SK-MEL-5 (cell line): ENCODE results near the gene CGB2. TPM values are rescaled to one million over a fixed set of nuclear protein-coding genes. Genes with fewer than 3 reads are reported as not detected.
"Not testable (repeated sequence)": the region's sequence is repeated elsewhere in the genome, so short reads cannot be mapped to it uniquely, and the experiment has no call there.

Experiments used
- DNase-seq: peaks from one replicate; pipeline ENCODE4 v3.0.0-alpha.2; 2016; ENCODE audit warnings: low read depth, low spot score
- in situ Hi-C: cut with HindIII; loops from 2 replicates; pipeline ENCODE4 v1.10.0; 2016; ENCODE audit warnings: low sequenced_read_pairs, high pct_unique_total_duplicates, low pct_unique_long_range_greater_than_20kb
- polyA plus RNA-seq, 2 experiments: library from polyadenylated mRNA; depleted of rRNA; stranded (reverse); fragments of >200 nt; gene quantifications; 2 replicates each; pipeline ENCODE4 v1.2.3, GENCODE V29; 2015
- total RNA-seq: library from RNA; depleted of rRNA; stranded (reverse); fragments of >200 nt; shearing (Covaris generic); gene quantifications from 2 replicates; pipeline ENCODE4 v1.2.3, GENCODE V29; 2014; rRNA removed

Gene CGB2
- total RNA-seq, result not detected in 2 replicates
- 0.27 TPM in 1 of 2 replicates, not detected in the other for polyA plus RNA-seq (2015; cell fraction: cytosol; rRNA removed)
- polyA plus RNA-seq (2015; cell fraction: nucleus; rRNA removed), result not detected in 2 replicates

- in situ Hi-C loops, result not testable (repeated sequence)
- peak; percentile 72 for DNase-seq
Observed at GRCh38 chr19:49031642-49032301, at the start of gene CGB2. TSS of gene CGB2 (plus strand) at chr19:49031890. CDS start at chr19:49032096, 206 bp downstream.

- DNase-seq, result no peak
- in situ Hi-C loops, result no loop called here
Observed at GRCh38 chr19:48982280-48982679, 49.4 kb upstream of the CGB2 start.

- in situ Hi-C loops, result no loop called here
- DNase-seq, result no peak
Observed at GRCh38 chr19:48985711-48986110, 46.0 kb upstream of the CGB2 start.

GRCh38 chr19:48986211-48986610, 45.5 kb upstream of the CGB2 start:
- in situ Hi-C loops, result no loop called here

GRCh38 chr19:48987323-48987722, 44.4 kb upstream of the CGB2 start:
- DNase-seq, result no peak
- in situ Hi-C loops, result no loop called here

More at GRCh38 chr19:48986211-48986610, 45.5 kb upstream of the CGB2 start:
- DNase-seq, result no peak

- in situ Hi-C loops, result no loop called here
- no peak for DNase-seq
Observed at GRCh38 chr19:48988286-48988685, 43.4 kb upstream of the CGB2 start.

GRCh38 chr19:48988860-48989259, 42.8 kb upstream of the CGB2 start:
- in situ Hi-C loops, result no loop called here
- DNase-seq, result no peak

GRCh38 chr19:48989701-48990291, 41.9 kb upstream of the CGB2 start:
- in situ Hi-C loops, result no loop called here
- DNase-seq, result no peak

GRCh38 chr19:48990400-48990799, 41.3 kb upstream of the CGB2 start:
- in situ Hi-C loops, result no loop called here
- no peak for DNase-seq

GRCh38 chr19:48991011-48991609, 40.6 kb upstream of the CGB2 start:
- no peak for DNase-seq
- in situ Hi-C loops, result no loop called here

GRCh38 chr19:48991873-48992580, 39.7 kb upstream of the CGB2 start:
- peak; percentile 73 for DNase-seq

GRCh38 chr19:48992581-48993174, 39.0 kb upstream of the CGB2 start:
- in situ Hi-C loops, result no loop called here
- DNase-seq, result no peak

More at GRCh38 chr19:48991873-48992580, 39.7 kb upstream of the CGB2 start:
- in situ Hi-C loops, result no loop called here

- in situ Hi-C loops, result no loop called here
- peak; percentile 99 for DNase-seq
Observed at GRCh38 chr19:48993175-48994034, 38.3 kb upstream of the CGB2 start, which contains the start of the genes GYS1 and RUVBL2. TSS of gene GYS1 (minus strand) at chr19:48993309. CDS start at chr19:48993112, 197 bp downstream. TSS of gene RUVBL2 (plus strand) at chr19:48993887. CDS start at chr19:48993912, 25 bp downstream.

- in situ Hi-C loops, result no loop called here
- no peak for DNase-seq
Observed at GRCh38 chr19:48994035-48994386, 37.7 kb upstream of the CGB2 start.

GRCh38 chr19:48997972-48998371, 33.7 kb upstream of the CGB2 start:
- in situ Hi-C loops, result no loop called here
- peak; percentile 90 for DNase-seq

- in situ Hi-C loops, result no loop called here
- DNase-seq, result peak; percentile 82
Observed at GRCh38 chr19:48999481-49000325, 32.0 kb upstream of the CGB2 start.
